ENCODE measurements around the gene MAN2A1.
"Not testable (repeated sequence)": the region's sequence is repeated elsewhere in the genome, so short reads cannot be mapped to it uniquely, and the experiment has no call there.

MAN2A1 gene

DNA sequence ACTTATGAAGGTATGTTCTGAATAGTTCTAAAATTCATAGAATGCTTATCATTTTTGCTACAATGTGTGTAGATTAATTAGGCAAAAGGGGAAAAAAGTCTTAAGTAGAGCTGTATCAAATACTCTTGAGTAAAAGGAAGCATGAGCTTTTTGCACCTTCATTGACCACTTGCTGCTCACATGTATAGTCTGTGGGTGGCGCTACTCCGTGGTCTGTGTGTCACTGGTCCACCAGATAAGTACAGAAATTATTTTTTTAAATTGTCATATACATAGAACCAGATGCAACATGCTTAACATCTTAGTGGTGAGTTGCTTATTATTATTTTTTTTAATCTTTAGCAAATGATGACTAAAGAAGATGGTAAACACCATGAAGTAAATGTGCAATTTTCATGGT, 130.2 kb downstream of the MAN2A1 start:
- no peak overlapping the region for H3K4me3 ChIP-seq (ENCODE audit: low read depth, low read length)
- DNase-seq (ENCODE audit: low read depth): no peak
- TF ChIP-seq, protein P1, sequence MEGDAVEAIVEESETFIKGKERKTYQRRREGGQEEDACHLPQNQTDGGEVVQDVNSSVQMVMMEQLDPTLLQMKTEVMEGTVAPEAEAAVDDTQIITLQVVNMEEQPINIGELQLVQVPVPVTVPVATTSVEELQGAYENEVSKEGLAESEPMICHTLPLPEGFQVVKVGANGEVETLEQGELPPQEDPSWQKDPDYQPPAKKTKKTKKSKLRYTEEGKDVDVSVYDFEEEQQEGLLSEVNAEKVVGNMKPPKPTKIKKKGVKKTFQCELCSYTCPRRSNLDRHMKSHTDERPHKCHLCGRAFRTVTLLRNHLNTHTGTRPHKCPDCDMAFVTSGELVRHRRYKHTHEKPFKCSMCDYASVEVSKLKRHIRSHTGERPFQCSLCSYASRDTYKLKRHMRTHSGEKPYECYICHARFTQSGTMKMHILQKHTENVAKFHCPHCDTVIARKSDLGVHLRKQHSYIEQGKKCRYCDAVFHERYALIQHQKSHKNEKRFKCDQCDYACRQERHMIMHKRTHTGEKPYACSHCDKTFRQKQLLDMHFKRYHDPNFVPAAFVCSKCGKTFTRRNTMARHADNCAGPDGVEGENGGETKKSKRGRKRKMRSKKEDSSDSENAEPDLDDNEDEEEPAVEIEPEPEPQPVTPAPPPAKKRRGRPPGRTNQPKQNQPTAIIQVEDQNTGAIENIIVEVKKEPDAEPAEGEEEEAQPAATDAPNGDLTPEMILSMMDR (IDR thresholded peaks at IDR 0.05; ENCODE audit: low read depth, low read length, missing control alignments): no peak

DNA sequence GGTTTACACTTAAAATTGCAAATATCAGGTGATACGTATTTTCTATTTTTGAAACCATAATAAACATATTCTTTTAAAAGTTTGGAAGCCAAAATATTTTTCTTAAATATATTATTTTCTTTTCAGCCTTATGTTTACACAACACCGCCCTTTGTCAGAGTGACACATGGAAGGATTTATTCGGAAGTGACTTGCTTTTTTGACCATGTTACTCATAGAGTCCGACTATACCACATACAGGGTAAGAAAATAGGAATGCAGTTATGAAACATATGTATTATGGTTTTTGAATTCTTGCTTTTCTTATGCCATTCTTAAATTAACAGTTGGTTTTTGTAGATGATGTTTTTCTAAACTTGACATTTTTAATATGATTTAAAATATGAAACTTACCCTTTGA, 133.9 kb downstream of the MAN2A1 start:
- TF ChIP-seq, protein P1 (IDR thresholded peaks at IDR 0.05; ENCODE audit: low read depth, low read length, missing control alignments): no peak
- DNase-seq (ENCODE audit: low read depth): no peak
- H3K4me3 ChIP-seq (ENCODE audit: low read depth, low read length): no peak overlapping the region

DNA sequence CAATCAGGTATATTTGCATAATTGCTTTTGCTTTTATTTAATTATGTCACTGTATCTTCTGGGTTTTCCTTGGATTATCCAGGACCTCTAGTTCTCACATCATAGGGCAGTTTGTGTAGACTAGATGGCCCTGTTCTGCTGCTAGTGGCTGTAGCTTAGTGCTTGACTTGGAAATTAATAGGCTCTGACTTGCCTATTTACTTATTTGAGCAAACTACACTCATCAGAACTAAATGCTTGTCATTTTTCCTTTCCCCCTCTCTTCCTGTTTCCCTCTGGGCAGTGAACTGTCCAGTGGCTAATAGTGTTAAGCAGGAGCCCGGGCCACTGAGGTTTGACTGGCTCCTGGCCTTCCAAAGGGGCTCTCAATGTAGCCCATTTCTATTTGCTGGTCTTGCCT, 135.7 kb downstream of the MAN2A1 start:
- TF ChIP-seq, protein P1 (IDR thresholded peaks at IDR 0.05; ENCODE audit: low read depth, low read length, missing control alignments): no peak
- no peak overlapping the region for H3K4me3 ChIP-seq (ENCODE audit: low read depth, low read length)
- DNase-seq (ENCODE audit: low read depth): no peak

DNA sequence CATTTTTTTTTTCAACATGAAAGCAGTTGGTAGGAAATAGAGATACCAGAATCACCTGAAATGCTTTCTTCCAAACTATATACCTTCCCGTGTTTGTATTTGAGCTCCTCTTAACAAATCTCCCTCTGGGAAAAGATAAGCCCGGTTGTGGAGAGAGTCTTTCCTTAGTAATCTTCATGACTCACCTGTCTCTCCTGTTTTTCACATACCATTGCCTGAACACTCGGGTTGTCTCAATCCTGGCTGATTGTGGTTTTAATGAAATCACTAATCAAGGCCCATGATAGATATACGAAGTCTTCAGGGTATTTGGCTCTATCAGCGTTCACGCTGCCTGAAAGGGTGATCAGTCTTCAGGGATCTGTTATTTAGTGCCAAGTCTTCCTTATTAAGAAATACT, 136.7 kb downstream of the MAN2A1 start:
- DNase-seq (ENCODE audit: low read depth): no peak
- TF ChIP-seq, protein P1 (IDR thresholded peaks at IDR 0.05; ENCODE audit: low read depth, low read length, missing control alignments): no peak
- H3K4me3 ChIP-seq (ENCODE audit: low read depth, low read length): no peak overlapping the region

DNA sequence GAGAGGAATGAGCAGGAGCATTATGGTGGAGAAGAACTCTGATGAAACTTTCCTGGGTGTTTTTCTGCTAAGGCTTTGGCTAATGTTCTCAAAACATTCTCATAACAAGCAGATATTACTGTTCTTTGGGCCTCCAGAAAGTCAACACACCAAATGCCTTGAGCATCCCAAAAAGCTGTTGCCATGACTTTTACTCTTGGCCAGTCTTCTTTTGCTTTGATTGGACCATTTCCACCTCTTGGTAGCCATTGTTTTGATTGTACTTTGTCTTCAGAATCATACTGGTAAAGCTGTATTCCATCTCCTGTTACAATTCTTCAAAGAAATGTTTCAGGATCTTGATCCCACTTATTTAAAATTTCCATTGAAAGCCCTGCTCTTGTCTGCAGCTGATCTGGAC, 139.6 kb downstream of the MAN2A1 start:
- TF ChIP-seq, protein P1 (IDR thresholded peaks at IDR 0.05; ENCODE audit: low read depth, low read length, missing control alignments): no peak
- H3K4me3 ChIP-seq (ENCODE audit: low read depth, low read length): no peak overlapping the region
- no peak for DNase-seq (ENCODE audit: low read depth)

DNA sequence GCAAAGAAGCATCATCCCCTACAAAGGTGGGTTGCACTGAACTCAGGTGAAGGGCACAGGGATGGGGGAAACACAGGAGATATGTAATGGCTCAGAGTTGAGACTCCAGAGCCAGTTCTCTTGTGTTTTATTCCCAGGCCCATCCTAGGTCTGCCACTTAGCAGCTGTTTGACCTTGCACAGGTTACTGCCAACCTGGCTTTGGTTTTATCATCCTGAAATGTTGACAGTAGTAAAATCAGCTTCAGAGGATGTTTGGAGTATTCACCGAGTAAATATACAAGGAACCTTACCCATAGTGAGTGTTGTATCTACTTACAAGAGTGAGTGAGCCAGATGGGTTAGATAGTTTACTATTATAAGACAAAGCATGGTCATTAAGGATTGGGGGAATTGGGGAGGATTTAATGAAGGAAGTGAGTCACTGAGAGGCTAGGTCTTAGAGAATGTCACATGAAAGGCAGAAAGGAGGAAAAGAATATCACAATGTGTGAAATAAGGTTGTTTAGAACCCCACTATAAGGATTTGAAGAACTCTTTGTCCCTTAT, 141.3 kb downstream of the MAN2A1 start:
- no peak for DNase-seq (ENCODE audit: low read depth)
- no peak overlapping the region for H3K4me3 ChIP-seq (ENCODE audit: low read depth, low read length)
- TF ChIP-seq, protein P1 (IDR thresholded peaks at IDR 0.05; ENCODE audit: low read depth, low read length, missing control alignments): no peak

DNA sequence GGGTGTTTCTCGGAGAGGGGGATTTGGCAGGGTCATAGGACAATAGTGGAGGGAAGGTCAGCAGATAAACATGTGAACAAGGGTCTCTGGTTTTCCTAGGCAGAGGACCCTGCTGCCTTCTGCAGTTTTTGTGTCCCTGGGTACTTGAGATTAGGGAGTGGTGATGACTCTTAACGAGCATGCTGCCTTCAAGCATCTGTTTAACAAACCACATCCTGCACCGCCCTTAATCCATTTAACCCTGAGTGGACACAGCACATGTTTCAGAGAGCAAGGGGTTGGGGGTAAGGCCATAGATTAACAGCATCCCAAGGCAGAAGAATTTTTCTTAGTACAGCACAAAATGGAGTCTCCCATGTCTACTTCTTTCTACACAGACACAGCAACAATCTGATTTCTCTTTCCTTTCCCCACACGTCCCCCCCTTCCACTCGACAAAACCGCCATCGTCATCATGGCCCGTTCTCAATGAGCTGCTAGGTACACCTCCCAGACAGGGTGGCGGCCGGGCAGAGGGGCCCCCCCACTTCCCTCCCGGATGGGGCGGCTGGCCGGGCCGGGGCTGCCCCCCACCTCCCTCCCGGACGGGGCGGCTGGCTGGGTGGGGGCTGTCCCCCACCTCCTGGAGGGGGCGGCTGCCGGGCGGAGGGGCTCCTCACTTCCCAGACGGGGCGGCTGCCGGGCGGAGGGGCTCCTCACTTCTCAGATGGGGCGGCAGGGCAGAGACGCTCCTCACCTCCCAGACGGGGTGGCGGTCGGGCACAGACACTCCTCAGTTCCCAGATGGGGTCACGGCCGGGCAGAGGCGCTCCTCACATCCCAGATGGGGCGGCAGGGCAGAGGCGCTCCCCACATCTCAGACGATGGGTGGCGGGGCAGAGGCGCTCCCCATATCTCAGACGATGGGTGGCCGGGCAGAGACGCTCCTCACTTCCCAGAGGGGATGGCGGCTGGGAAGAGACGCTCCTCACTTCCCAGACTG, 142.8 kb downstream of the MAN2A1 start:
- not testable (repeated sequence) for H3K4me3 ChIP-seq (ENCODE audit: low read depth, low read length); DNase-seq (ENCODE audit: low read depth)
